AG20443 (cell line): ENCODE data around the gene CDC20.
"Not testable (repeated sequence)": the region's sequence is repeated elsewhere in the genome, so short reads cannot be mapped to it uniquely, and the experiment has no call there.

Source experiments
- DNase-seq: peaks from one replicate; pipeline ENCODE4 v3.0.0; 2012; ENCODE audit warnings: low spot score, mixed read lengths

The CDC20 gene

DNA sequence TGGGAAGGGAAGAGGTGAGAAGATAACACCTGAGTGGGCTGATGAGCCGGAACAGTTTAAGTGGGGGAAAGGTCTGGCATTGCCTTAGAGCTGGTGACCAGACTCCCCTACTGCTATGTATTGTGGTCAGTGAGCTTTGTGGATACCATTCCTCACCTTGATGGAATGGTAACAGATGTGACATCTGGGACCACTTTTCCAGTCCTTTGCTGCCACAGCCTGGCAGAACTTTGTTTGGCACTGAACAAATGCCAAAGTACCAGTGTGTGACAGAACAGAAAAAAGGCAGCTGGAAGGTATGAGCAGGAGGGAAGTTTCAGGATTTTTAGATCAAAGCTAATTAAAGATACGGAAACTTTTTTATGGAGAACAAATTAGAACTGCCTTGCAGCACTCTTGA, 24.7 kb downstream of the CDC20 start:
- no peak for DNase-seq

GRCh38 chr1:43386676-43387075, 27.9 kb downstream of the CDC20 start:
- no peak for DNase-seq

- DNase-seq: no peak
Measured at GRCh38 chr1:43387976-43388599, 29.3 kb downstream of the CDC20 start.

- no peak for DNase-seq
Measured at GRCh38 chr1:43388613-43389012, 29.8 kb downstream of the CDC20 start.

DNA sequence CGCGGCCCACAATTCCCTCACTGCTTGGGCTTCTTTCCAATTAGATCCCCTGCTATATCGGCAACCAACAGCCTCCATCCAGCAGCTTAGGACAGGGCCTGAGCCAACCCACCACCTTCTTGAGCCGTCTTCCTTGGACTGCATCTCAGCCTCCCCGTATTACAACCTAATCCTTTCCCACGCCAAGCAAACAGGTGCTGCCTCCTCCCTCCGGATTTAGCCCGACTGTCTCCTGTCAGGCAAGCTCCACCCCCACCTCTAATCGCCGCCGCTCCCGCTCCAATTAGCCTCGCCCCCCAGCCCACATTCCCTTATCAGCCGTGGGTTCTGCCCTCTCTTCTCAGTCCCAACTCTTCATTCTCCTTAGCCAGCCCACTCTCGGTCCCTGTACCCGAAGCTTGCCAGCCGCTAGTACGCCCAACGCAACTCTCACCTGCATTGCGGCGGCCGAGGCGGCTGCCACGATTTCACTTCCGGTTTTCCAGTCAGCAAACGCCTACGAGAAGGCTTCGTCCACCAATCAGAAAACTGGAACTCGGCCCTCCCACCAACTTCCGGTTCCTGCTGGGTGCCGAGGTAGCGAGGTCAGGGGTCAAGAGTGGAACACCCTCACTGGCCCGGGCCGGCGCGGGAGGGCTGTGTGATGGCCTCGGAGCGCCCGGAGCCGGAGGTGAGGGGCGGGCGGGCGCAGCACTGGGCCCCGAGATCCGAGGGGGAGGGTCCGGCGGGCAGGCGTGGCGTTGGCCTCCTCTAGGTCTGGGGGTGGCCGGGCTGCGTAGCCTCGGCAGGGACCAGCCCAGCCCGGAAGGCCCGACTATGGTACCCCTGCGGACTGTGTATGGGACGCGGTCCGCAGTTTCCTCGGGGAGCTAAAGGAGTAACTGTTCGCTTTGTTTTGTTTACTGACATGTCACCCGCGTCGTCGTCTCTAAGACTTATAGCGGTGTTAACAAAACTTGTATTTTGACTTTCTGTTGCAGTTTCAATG, 30.8 kb downstream of the CDC20 start, which contains the start of the genes MED8 and SZT2:
TSS of gene MED8 (minus strand) at position 475 of the 988 bp plus-strand sequence. CDS start at position 439, 36 bp downstream.
TSS of gene SZT2 (plus strand) at position 574 of the 988 bp plus-strand sequence. CDS start at position 644, 70 bp downstream.
- DNase-seq: peak; percentile 98

DNA sequence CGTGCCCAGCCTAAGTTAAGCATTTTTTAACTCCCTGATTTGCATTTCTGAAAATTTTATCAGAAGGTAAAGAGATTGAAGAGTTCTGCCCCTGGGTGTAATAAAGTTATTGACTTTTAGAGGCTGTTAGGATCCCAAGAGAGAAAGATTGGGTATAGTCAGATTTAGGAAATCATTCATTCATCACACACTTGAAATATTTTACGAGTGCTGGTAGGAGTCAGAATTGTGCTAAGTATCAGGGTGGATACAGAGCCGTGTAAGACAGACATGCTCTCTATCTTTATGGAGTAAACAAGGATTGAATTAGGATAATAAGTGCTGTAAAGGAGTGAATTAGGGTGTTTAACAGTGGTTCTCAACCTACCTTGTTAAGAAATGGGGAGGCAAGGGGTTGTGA, 33.9 kb downstream of the CDC20 start:
- no peak for DNase-seq

- DNase-seq: no peak
Measured at GRCh38 chr1:43395523-43395922, 36.7 kb downstream of the CDC20 start.

GRCh38 chr1:43396059-43396458, 37.3 kb downstream of the CDC20 start:
- no peak for DNase-seq

DNA sequence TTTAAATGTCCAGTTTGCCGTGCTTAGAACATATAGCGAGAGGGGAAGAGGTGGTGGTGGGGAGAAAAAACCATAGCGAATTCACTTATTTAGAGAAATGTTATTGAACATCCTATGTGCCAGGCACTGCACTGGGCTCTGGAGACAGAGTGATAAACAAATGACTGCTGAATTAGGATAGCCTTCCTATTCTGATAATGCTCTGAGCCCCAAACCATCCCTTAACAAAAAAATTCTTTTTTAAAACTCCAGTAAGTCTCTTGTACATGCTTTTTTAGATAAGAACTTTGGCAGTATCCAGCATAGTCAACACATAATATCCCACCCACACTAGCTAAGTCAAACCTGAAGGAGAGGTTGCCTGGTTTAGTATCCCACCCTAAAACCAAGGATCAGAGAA, 39.4 kb downstream of the CDC20 start:
- DNase-seq: no peak

DNA sequence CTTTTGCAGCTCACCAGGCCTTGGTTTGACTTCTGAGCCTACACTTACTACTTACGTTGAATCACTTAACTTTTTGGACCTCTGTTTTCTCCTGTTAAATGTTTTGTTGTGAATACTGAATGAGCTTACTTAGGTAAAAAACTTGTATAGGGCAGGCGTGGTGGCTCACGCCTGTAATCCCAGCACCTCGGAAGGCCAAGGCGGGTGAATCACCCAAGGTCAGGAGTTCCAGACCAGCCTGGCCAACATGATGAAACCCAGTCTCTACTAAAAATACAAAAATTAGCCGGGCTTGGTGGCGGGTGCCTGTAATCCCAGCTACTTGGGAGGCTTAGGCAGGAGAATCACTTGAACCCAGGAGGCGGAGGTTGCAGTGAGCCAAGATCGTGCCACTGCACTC, 41.7 kb downstream of the CDC20 start:
- not testable (repeated sequence) for DNase-seq

GRCh38 chr1:43402089-43402865, 43.5 kb downstream of the CDC20 start:
- no peak for DNase-seq

GRCh38 chr1:43404353-43404752, 45.6 kb downstream of the CDC20 start:
- no peak for DNase-seq

DNA sequence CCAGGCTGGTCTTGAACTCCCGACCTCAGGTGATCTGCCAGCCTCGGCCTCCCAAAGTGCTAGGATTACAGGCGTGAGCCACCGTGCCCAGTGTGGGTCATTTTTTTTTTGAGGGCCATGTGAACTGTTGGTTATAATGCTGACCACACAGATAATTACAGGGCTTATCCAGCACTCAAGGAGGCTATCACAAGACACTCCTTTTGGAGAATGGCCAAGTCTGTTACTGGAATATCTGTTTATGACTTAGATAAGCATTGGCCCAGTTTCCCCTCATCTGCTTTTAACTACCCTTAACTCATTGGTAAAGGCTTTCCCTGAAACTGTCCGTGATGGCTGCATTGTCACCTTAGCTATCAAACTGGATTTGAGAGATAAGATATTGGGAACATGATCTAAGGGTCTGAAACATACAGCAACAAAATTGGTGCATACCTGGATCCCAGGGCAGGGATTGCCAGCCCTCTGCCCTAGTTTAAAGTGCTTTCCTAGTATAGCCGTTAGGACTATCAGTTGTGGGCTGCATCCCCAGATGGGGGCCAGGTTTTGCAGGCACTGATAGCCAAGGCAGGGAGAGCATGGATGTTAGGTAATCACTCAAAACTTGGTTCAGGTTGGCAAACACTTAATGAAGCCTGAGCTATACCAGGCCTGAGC, 46.6 kb downstream of the CDC20 start:
- DNase-seq: no peak

DNA sequence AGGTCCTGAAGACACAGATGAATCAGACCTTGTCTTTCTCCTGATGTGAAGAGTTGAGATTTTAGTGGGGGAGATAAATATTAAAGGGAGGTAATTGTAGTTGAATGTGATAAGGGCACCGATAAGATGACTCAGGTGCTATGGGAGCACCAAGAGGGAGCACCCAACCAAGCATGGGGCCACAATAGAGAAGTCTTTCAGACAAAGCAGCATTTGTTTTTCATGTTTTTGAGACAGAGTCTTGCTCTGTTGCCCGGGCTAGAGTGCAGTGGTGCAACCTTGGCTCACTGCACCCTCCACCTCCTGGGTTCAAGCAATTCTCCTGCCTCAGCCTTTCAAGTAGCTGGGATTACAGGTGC, 47.1 kb downstream of the CDC20 start:
- DNase-seq: no peak

DNA sequence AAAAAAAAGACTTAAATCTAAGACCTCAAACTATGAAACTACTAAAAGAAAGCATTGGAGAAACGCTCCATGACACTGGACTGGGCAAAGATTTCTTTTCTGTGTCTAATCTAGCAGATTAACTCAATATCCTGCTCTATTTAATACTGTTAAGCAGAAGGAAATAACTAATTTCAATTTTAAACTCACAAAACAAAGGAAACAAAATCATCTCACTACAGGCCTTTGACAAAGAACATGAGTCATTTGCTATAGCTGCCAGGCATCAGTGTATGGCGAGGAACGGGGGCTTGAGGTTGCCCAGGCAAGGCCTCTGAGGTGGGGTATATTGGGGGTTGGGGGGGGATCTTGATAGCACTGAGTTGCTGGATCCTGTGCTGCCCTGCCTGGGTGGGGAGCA, 51.8 kb downstream of the CDC20 start:
- DNase-seq: no peak
